ENCODE data around the gene DHFR2. TPM values are rescaled to one million over a fixed set of nuclear protein-coding genes. Genes with fewer than 3 reads are reported as not detected.

Gene DHFR2
- total RNA-seq (1 to 10 TPM; 2.6 to 3.9 TPM), polyA plus RNA-seq (1 to 10 TPM; 2.3 to 2.4 TPM)

DNA sequence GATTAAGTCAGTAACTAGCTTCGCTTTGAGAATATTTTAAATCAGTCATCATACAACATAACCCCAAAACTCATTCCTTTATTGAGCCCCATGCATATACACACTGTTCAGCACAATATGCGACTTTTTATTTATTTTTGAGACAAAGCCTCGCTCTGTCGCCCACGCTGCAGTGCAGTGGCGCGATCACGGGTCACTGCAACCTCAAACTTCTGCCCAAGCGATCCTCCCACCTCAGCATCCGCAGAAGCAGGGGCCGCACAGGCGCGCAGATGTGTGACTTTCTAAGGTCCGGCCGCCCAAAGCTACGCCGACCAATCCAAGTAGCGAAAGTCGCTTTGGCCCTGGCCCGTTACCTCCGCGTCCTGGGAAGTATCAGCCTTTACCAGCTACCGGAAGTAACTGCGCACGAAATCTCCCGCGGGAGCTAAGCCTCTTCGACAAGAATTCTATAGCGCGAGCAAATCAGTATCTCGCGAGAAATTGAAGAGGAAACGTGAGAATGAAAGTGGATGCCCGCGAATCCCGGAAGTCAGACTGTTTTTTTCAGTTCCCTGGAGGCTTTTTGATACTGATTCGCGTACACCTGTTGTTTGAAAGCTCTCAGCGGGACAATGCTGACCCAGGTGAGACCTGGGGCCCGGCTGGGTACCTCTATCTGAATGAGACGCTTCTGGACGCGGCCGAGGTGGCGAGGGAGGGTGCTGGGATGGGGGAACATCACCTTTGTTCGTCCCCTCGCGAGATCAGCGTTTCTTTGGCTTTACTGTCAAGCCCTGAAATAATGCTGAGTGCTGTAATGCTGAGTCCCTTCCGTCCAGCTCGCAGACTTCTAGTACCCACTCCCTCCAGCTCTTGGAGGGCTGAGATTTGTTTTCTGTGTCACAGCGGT lies at the start of gene DHFR2, which contains the start of gene NSUN3:
Gene DHFR2 (minus strand): TSS at position 404 of the 892 bp plus-strand sequence. CDS start 1,405 bp downstream, outside the sequence.
Gene NSUN3 (plus strand): TSS at position 549 of the 892 bp plus-strand sequence. CDS start 66 bp downstream, at position 615.
- DNase-seq (ENCODE audit: low spot score): peak; percentile 79
- TF ChIP-seq ATF3 (IDR thresholded peaks at IDR 0.05) (peak; percentile 63), EGR1 (IDR thresholded peaks at IDR 0.05; ENCODE audit: low read depth in 2 of 2) (peak; percentile 15 to 58), FOXA2 (IDR thresholded peaks at IDR 0.05) (no peak), HNF4A (conservative IDR thresholded peaks at IDR 0.05) (no peak), RAD21 (IDR thresholded peaks at IDR 0.05) (peak in 1 of 2 donors; percentile 40), RXRA (IDR thresholded peaks at IDR 0.05) (peak; percentile 34 to 43), HNF4G (IDR thresholded peaks at IDR 0.05) (no peak), YY1 (IDR thresholded peaks at IDR 0.05) (peak; percentile 77), MAX (IDR thresholded peaks at IDR 0.05) (peak; percentile 88), REST (IDR thresholded peaks at IDR 0.05) (peak; percentile 84), JUND (IDR thresholded peaks at IDR 0.05) (peak in 1 of 2 donors; percentile 8), GABPA (IDR thresholded peaks at IDR 0.05 in 1 of 2, conservative IDR thresholded peaks at IDR 0.05 in 1 of 2) (peak; percentile 54 to 91), CTCF (IDR thresholded peaks at IDR 0.05; ENCODE audit: low read depth, low read length, missing input control) (no peak), TAF1 (conservative IDR thresholded peaks at IDR 0.05) (peak; percentile 94), NR2F2 (IDR thresholded peaks at IDR 0.05) (peak; percentile 16), SP1 (IDR thresholded peaks at IDR 0.05) (peak; percentile 54), FOXA1 (IDR thresholded peaks at IDR 0.05) (no peak)
- TF ChIP-seq, protein P1, sequence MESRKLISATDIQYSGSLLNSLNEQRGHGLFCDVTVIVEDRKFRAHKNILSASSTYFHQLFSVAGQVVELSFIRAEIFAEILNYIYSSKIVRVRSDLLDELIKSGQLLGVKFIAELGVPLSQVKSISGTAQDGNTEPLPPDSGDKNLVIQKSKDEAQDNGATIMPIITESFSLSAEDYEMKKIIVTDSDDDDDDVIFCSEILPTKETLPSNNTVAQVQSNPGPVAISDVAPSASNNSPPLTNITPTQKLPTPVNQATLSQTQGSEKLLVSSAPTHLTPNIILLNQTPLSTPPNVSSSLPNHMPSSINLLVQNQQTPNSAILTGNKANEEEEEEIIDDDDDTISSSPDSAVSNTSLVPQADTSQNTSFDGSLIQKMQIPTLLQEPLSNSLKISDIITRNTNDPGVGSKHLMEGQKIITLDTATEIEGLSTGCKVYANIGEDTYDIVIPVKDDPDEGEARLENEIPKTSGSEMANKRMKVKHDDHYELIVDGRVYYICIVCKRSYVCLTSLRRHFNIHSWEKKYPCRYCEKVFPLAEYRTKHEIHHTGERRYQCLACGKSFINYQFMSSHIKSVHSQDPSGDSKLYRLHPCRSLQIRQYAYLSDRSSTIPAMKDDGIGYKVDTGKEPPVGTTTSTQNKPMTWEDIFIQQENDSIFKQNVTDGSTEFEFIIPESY (IDR thresholded peaks at IDR 0.05): peak; percentile 100
- WGBS: under 1% methylated on average over 52 of the region's 52 CpGs
- peaks cover 0 to 19% (median 13%) of the 10 kb centered on the region in 4 donors for H3K4me1 ChIP-seq (ENCODE audit: control insufficient read depth in 4 of 4, insufficient read depth in 4 of 4, low read length in 3 of 4)
- H3K9ac ChIP-seq (ENCODE audit: low read depth in 1 of 2, low read length in 2 of 2): peak within 1 kb of the TSS; percentile 55 to 99
- peak within 1 kb of the TSS; percentile 73 to 92 for H3K27ac ChIP-seq (ENCODE audit: low read depth in 1 of 2, low read length in 2 of 2)
- no peaks in the 10 kb centered on the region for H3K9me3 ChIP-seq (ENCODE audit: control insufficient read depth in 4 of 4, low read length in 3 of 4)
- H3K27me3 ChIP-seq (ENCODE audit: control insufficient read depth in 4 of 4, insufficient read depth in 4 of 4, low read length in 3 of 4): no peaks in the 10 kb centered on the region
- peak within 1 kb of the TSS; percentile 72 to 97 (median 97) for H3K4me3 ChIP-seq (ENCODE audit: low read depth in 1 of 3, low read length in 3 of 3)
- peaks cover 3 to 10% (median 6%) of the 10 kb centered on the region in 4 donors for H3K36me3 ChIP-seq (ENCODE audit: control insufficient read depth in 4 of 4, insufficient read depth in 3 of 4, low read depth in 1 of 4, low read length in 3 of 4)

Measured in liver (tissue), 9 donors.